Measurements from ENCODE around the gene SCMH1.

SCMH1 gene

GRCh38 chr1:41101950-41102607 lies 140.0 kb downstream of the SCMH1 start:
- in situ Hi-C loops (cut with MboI; ENCODE audit: low sequenced_read_pairs), result no loop called here

- in situ Hi-C loops (cut with MboI; ENCODE audit: low sequenced_read_pairs), result no loop called here
Observed at GRCh38 chr1:41101076-41101475, 141.0 kb downstream of the SCMH1 start.

GRCh38 chr1:41100170-41100569 lies 141.9 kb downstream of the SCMH1 start:
- in situ Hi-C loops (cut with MboI; ENCODE audit: low sequenced_read_pairs), result no loop called here

GRCh38 chr1:41098730-41099460 lies 143.2 kb downstream of the SCMH1 start:
- in situ Hi-C loops (cut with MboI; ENCODE audit: low sequenced_read_pairs), result no loop called here

- in situ Hi-C loops (cut with MboI; ENCODE audit: low sequenced_read_pairs), result no loop called here
Observed at GRCh38 chr1:41097105-41097504, 145.0 kb downstream of the SCMH1 start.

GRCh38 chr1:41093826-41094225 lies 148.3 kb downstream of the SCMH1 start:
- in situ Hi-C loops (cut with MboI; ENCODE audit: low sequenced_read_pairs), result no loop called here

GRCh38 chr1:41086921-41087320 lies 155.2 kb downstream of the SCMH1 start:
- in situ Hi-C loops (cut with MboI; ENCODE audit: low sequenced_read_pairs), result no loop called here

- in situ Hi-C loops (cut with MboI; ENCODE audit: low sequenced_read_pairs), result no loop called here
Observed at GRCh38 chr1:41078616-41079015, 163.5 kb downstream of the SCMH1 start.

GRCh38 chr1:41078193-41078592 lies 163.9 kb downstream of the SCMH1 start:
- in situ Hi-C loops (cut with MboI; ENCODE audit: low sequenced_read_pairs), result no loop called here

GRCh38 chr1:41073971-41074370 lies 168.1 kb downstream of the SCMH1 start:
- in situ Hi-C loops (cut with MboI; ENCODE audit: low sequenced_read_pairs), result no loop called here

- in situ Hi-C loops (cut with MboI; ENCODE audit: low sequenced_read_pairs), result no loop called here
Observed at GRCh38 chr1:41072051-41072450, 170.1 kb downstream of the SCMH1 start.

GRCh38 chr1:41056907-41057306 lies 185.2 kb downstream of the SCMH1 start:
- in situ Hi-C loops (cut with MboI; ENCODE audit: low sequenced_read_pairs), result no loop called here

GRCh38 chr1:41053316-41053715 lies 188.8 kb downstream of the SCMH1 start:
- in situ Hi-C loops (cut with MboI; ENCODE audit: low sequenced_read_pairs), result no loop called here

GRCh38 chr1:41051022-41051421 lies 191.1 kb downstream of the SCMH1 start:
- in situ Hi-C loops (cut with MboI; ENCODE audit: low sequenced_read_pairs), result no loop called here

- in situ Hi-C loops (cut with MboI; ENCODE audit: low sequenced_read_pairs), result no loop called here
Observed at GRCh38 chr1:41048540-41048939, 193.6 kb downstream of the SCMH1 start.

GRCh38 chr1:41046347-41046775 lies 195.7 kb downstream of the SCMH1 start:
- in situ Hi-C loops (cut with MboI; ENCODE audit: low sequenced_read_pairs), result no loop called here

- in situ Hi-C loops (cut with MboI; ENCODE audit: low sequenced_read_pairs), result no loop called here
Observed at GRCh38 chr1:41045740-41046139, 196.4 kb downstream of the SCMH1 start.

- in situ Hi-C loops (cut with MboI; ENCODE audit: low sequenced_read_pairs), result no loop called here
Observed at GRCh38 chr1:41044187-41044586, 197.9 kb downstream of the SCMH1 start.

- in situ Hi-C loops (cut with MboI; ENCODE audit: low sequenced_read_pairs), result no loop called here
Observed at GRCh38 chr1:41041614-41042270, 200.4 kb downstream of the SCMH1 start.

- in situ Hi-C loops (cut with MboI; ENCODE audit: low sequenced_read_pairs), result no loop called here
Observed at GRCh38 chr1:41038110-41038509, 204.0 kb downstream of the SCMH1 start.

- in situ Hi-C loops (cut with MboI; ENCODE audit: low sequenced_read_pairs), result no loop called here
Observed at GRCh38 chr1:41037116-41037903, 204.8 kb downstream of the SCMH1 start.

Measured in HL-60/S4 treated with phorbol 12-myristate 13-acetate at 8.2 ng/mL for 4 days and 3 days (cell line).